Left cardiac atrium (tissue), 2 donors: Measurements from ENCODE around the gene KRTAP9-3. TPM values are rescaled to one million over a fixed set of nuclear protein-coding genes. Genes with fewer than 3 reads are reported as not detected.

ENCODE experiments used
- total RNA-seq, 2 donors: library from RNA; stranded (reverse); fragmentation: NEBNext Ultra II Directional; extraction: Animal tissue kit (Norgen Biotek cat#: 25700); gene quantifications; one replicate each; pipeline ENCODE4 v1.2.1, GENCODE V29; 2021
- donor health status: DM: no; HTN: yes; CAD: no; lungs with severe emphysema.
- donor health status: DM: yes; HTN: yes; CAD: no.

KRTAP9-3 gene
- total RNA-seq, 2 donors from 2014 or later = not detected

Other genes starting within 250 kb of the KRTAP9-3 start
- not detected for gene KRT40, start 248.1 kb upstream of the KRTAP9-3 start, total RNA-seq
- gene KRTAP3-3, start 238.3 kb upstream of the KRTAP9-3 start, total RNA-seq = not detected
- not detected for gene KRTAP3-2, start 232.5 kb upstream of the KRTAP9-3 start, total RNA-seq
- gene KRTAP3-1, start 223.3 kb upstream of the KRTAP9-3 start, total RNA-seq = not detected
- not detected for gene KRTAP1-5, start 205.2 kb upstream of the KRTAP9-3 start, total RNA-seq
- gene KRTAP1-4, start 202.3 kb upstream of the KRTAP9-3 start, total RNA-seq = not detected
- not detected for gene KRTAP1-3, start 197.6 kb upstream of the KRTAP9-3 start, total RNA-seq
- not detected for gene KRTAP1-1, start 191.0 kb upstream of the KRTAP9-3 start, total RNA-seq
- gene KRTAP2-1, start 185.1 kb upstream of the KRTAP9-3 start, total RNA-seq = not detected
- gene KRTAP2-2, start 177.2 kb upstream of the KRTAP9-3 start, total RNA-seq = not detected
- gene KRTAP2-3, start 172.3 kb upstream of the KRTAP9-3 start, total RNA-seq = not detected
- not detected for gene KRTAP2-4, start 166.6 kb upstream of the KRTAP9-3 start, total RNA-seq
- gene KRTAP4-7, start 148.3 kb upstream of the KRTAP9-3 start, total RNA-seq = not detected
- not detected for gene KRTAP4-8, start 134.3 kb upstream of the KRTAP9-3 start, total RNA-seq
- not detected for gene KRTAP4-16, start 130.2 kb upstream of the KRTAP9-3 start, total RNA-seq
- gene KRTAP4-9, start 127.1 kb upstream of the KRTAP9-3 start, total RNA-seq = not detected
- gene KRTAP4-11, start 114.1 kb upstream of the KRTAP9-3 start, total RNA-seq = not detected
- not detected for gene KRTAP4-12, start 108.3 kb upstream of the KRTAP9-3 start, total RNA-seq
- gene KRTAP4-6, start 91.9 kb upstream of the KRTAP9-3 start, total RNA-seq = not detected
- not detected for gene KRTAP4-5, start 82.6 kb upstream of the KRTAP9-3 start, total RNA-seq
- gene KRTAP4-4, start 71.7 kb upstream of the KRTAP9-3 start, total RNA-seq = not detected
- not detected for gene KRTAP4-3, start 64.2 kb upstream of the KRTAP9-3 start, total RNA-seq
- gene KRTAP4-2, start 54.2 kb upstream of the KRTAP9-3 start, total RNA-seq = not detected
- gene KRTAP4-1, start 47.5 kb upstream of the KRTAP9-3 start, total RNA-seq = not detected
- not detected for gene KRTAP9-1, start 42.6 kb upstream of the KRTAP9-3 start, total RNA-seq
- not detected for gene KRTAP9-2, start 5.8 kb upstream of the KRTAP9-3 start, total RNA-seq
- not detected for gene KRTAP9-8, start 5.5 kb downstream of the KRTAP9-3 start, total RNA-seq
- gene KRTAP9-4, start 17.2 kb downstream of the KRTAP9-3 start, total RNA-seq = not detected
- not detected for gene KRTAP9-9, start 22.9 kb downstream of the KRTAP9-3 start, total RNA-seq
- gene KRTAP9-6, start 32.9 kb downstream of the KRTAP9-3 start, total RNA-seq = not detected
- gene KRTAP9-7, start 43.2 kb downstream of the KRTAP9-3 start, total RNA-seq = not detected
- not detected for gene KRTAP29-1, start 70.4 kb downstream of the KRTAP9-3 start, total RNA-seq
- gene KRTAP16-1, start 76.9 kb downstream of the KRTAP9-3 start, total RNA-seq = not detected
- gene KRTAP17-1, start 83.3 kb downstream of the KRTAP9-3 start, total RNA-seq = not detected
- gene KRT33A, start 118.4 kb downstream of the KRTAP9-3 start, total RNA-seq = not detected
- not detected for gene KRT33B, start 137.4 kb downstream of the KRTAP9-3 start, total RNA-seq
- gene KRT34, start 149.9 kb downstream of the KRTAP9-3 start, total RNA-seq = not detected
- gene KRT31, start 165.2 kb downstream of the KRTAP9-3 start, total RNA-seq = not detected
- gene KRT37, start 192.1 kb downstream of the KRTAP9-3 start, total RNA-seq = not detected
- not detected for gene KRT38, start 208.5 kb downstream of the KRTAP9-3 start, total RNA-seq
- not detected for gene KRT32, start 234.9 kb downstream of the KRTAP9-3 start, total RNA-seq
- not detected for gene KRT35, start 248.7 kb downstream of the KRTAP9-3 start, total RNA-seq